Lower leg skin (tissue), 4 donors: Measurements from ENCODE around the gene MCTP2. TPM values are rescaled to one million over a fixed set of nuclear protein-coding genes. Genes with fewer than 3 reads are reported as not detected.

Experiments
- DNase-seq, 2 donors: peaks; one replicate each; pipeline ENCODE4 v3.0.0-alpha.2; 2019; ENCODE audit warnings: low spot score in 2 of 2
- H3K4me3 ChIP-seq: fragments of 200-600 bp; sonication (generic); 2 replicates; pipeline ENCODE4 v1.5.1; 2017; ENCODE audit warnings: mild to moderate bottlenecking, low read depth; ENCODE audit not compliant: poor library complexity, severe bottlenecking
- POLR2A ChIP-seq, 2 donors: fragments of 450-650 bp; IDR thresholded peaks; one replicate each; pipeline ENCODE4 v1.6.1; 2016 to 2017; ENCODE audit warnings: antibody characterized with exemption in 2 of 2, mild to moderate bottlenecking in 1 of 2, moderate library complexity in 1 of 2
- WGBS, 2 donors: methylation state at CpG; one replicate each; pipeline ENCODE4 v1.1.5; 2018; 5-methylcytosine and 5-hydroxymethylcytosine counted together
- intact Hi-C: fragments of 100-400 bp; cut with DNase I; formaldehyde crosslinking; loops from one replicate; pipeline ENCODE4 v1.15.0; 2023; ENCODE audit warnings: low total_unique reads
- total RNA-seq, 4 donors: library from RNA; depleted of rRNA; stranded (reverse); fragments of >200 nt; gene quantifications; one replicate each; pipeline ENCODE4 v1.1.0, GENCODE V29; 2016
- TF ChIP-seq, protein P1 (sequence below), 3 donors: fragments of 450-650 bp; IDR thresholded peaks; one replicate each; pipeline ENCODE4 v1.5.1; 2016; ENCODE audit warnings: antibody characterized with exemption in 3 of 3, mild to moderate bottlenecking in 3 of 3, moderate library complexity in 2 of 3

The MCTP2 gene
- total RNA-seq, 4 donors from 2014 or later, result 18.9 to 24.1 (median 20.4) TPM

DNA sequence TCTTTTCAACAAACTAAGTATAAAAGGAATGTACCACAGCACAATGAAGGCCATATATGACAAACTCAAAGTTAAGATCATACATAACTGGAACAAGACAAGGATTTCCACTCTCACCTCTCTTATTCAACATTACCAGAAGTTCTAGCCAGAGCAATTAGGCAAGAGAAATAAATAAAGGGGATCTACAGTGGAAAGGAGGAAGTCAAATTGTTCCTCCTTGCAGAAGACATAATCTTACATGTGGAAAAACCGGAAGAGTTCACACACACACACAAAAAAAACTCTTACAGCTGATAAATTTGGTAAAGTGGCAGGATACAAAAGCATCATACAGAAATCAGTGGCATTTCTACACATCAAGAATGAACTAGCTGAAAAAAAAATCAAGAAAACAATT is 277.9 kb downstream of the MCTP2 start:
- intact Hi-C loops, result no loop called here

DNA sequence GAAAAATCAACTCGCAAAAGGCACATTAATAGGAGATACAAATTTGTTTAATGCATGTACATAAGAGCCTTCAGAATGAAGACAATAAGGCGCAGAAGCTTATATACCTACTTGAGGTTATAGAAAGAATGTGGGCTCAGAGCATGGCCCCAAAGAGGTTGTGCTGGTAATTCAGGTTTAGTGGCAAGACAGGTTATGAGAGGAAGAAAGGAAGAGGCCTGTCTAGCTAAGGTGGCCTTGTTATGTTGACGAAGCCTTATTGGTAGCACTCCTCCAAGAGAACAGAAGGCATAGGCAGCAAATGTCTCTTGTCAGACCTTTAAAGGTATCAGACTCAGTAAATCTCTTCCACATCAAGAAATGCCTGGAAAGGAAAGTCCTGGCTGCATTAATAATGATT is 290.8 kb downstream of the MCTP2 start:
- no peak for TF ChIP-seq POLR2A (IDR thresholded peaks at IDR 0.05)
- TF ChIP-seq, protein P1, sequence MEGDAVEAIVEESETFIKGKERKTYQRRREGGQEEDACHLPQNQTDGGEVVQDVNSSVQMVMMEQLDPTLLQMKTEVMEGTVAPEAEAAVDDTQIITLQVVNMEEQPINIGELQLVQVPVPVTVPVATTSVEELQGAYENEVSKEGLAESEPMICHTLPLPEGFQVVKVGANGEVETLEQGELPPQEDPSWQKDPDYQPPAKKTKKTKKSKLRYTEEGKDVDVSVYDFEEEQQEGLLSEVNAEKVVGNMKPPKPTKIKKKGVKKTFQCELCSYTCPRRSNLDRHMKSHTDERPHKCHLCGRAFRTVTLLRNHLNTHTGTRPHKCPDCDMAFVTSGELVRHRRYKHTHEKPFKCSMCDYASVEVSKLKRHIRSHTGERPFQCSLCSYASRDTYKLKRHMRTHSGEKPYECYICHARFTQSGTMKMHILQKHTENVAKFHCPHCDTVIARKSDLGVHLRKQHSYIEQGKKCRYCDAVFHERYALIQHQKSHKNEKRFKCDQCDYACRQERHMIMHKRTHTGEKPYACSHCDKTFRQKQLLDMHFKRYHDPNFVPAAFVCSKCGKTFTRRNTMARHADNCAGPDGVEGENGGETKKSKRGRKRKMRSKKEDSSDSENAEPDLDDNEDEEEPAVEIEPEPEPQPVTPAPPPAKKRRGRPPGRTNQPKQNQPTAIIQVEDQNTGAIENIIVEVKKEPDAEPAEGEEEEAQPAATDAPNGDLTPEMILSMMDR (IDR thresholded peaks at IDR 0.05), result no peak
- H3K4me3 ChIP-seq, result no peak overlapping the region
- DNase-seq, result no peak
- WGBS, 2 donors, result 89% methylated on average over 3 of the region's 3 CpGs
- intact Hi-C loops, result no loop called here

More for the DNA sequence above, 277.9 kb downstream of the MCTP2 start:
- WGBS, 2 donors, result 63 to 79% methylated on average over 1 of the region's 1 CpG
- no peak for TF ChIP-seq POLR2A (IDR thresholded peaks at IDR 0.05)
- TF ChIP-seq, protein P1 (IDR thresholded peaks at IDR 0.05), result no peak
- no peak overlapping the region for H3K4me3 ChIP-seq
- DNase-seq, result no peak

DNA sequence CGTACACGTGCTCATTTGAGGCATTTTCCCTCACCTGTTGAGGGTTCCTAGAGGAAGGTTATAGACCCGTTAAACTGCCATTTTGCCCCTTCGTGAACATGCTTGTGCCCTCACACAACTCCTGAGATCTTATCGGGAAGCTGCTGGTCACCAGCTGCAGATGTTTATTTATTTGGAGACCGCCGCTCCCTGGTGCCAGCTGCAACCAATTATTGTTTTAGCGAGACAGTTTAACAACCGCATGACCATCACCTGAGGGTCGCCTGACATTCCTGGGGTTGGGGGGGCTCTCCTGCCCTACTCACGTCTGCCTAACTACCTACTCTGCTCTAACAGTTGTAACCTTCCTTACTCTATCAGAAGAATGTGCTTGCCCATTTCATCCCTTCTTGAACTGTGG is 292.5 kb downstream of the MCTP2 start:
- WGBS, 2 donors, result 57% methylated on average over 11 of the region's 11 CpGs

DNA sequence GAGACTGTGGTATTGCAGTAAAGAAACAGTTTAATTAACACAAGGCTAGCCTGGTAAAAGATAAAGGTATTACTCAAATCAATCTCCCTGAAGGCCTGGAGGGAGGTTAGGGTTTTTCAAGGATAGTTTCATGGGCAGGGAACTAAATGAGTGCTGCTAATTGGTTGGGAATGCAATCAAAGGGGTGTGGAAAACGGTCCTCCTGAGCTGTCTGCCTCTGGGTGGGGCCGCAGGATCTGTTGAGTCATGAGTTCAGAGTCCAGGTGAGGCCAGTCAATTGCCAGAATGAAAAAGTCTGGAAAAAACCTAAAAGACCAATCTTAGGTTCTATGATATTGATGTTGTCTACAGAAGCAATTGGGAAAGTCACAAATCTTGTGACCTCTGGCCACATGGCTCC is 293.2 kb downstream of the MCTP2 start:
- H3K4me3 ChIP-seq, result no peak overlapping the region
- intact Hi-C loops, result no loop called here
- no peak for DNase-seq
- no peak for TF ChIP-seq POLR2A (IDR thresholded peaks at IDR 0.05)
- TF ChIP-seq, protein P1 (IDR thresholded peaks at IDR 0.05), result no peak
- whole genome bisulfite sequencing, 2 donors, result 38 to 60% methylated on average over 2 of the region's 2 CpGs

More for the DNA sequence above, 292.5 kb downstream of the MCTP2 start:
- TF ChIP-seq, protein P1 (IDR thresholded peaks at IDR 0.05), result no peak
- no peak for TF ChIP-seq POLR2A (IDR thresholded peaks at IDR 0.05)
- no peak overlapping the region for H3K4me3 ChIP-seq
- DNase-seq, result no peak
- intact Hi-C loops, result no loop called here

DNA sequence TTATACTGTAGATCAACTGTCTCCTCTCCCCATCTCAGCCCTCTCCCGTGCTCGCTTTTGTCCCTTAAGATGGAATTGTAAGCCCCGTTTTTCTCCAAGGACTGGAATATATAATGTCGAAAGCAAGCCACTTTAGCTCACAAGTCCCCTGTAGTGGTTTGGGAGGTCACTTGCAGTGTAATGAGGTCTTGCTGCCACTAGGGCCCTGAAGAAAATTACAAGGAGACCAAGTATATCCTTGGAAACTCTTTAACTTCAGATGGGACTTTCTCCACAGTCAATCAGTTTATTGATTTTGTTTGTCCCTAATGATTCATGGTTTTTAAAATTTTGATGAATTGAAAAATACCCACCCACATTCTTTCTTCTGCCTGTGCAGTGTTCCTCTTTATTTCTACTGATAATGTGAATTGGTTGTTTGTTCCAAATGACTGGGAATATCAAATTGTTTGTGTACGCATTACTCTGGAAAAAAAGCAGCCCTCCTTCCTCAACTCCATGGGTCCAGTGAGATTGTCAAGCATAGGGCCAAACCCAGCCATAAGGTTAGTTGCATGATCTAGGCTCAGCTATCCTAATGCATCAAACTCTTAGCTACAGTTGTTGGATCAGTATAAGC is 294.8 kb downstream of the MCTP2 start:
- H3K4me3 ChIP-seq, result no peak overlapping the region
- no peak for DNase-seq
- intact Hi-C loops, result no loop called here
- TF ChIP-seq, protein P1 (IDR thresholded peaks at IDR 0.05), result no peak
- TF ChIP-seq POLR2A (IDR thresholded peaks at IDR 0.05), result no peak
- WGBS, 2 donors, result 76 to 80% methylated on average over 5 of the region's 5 CpGs

DNA sequence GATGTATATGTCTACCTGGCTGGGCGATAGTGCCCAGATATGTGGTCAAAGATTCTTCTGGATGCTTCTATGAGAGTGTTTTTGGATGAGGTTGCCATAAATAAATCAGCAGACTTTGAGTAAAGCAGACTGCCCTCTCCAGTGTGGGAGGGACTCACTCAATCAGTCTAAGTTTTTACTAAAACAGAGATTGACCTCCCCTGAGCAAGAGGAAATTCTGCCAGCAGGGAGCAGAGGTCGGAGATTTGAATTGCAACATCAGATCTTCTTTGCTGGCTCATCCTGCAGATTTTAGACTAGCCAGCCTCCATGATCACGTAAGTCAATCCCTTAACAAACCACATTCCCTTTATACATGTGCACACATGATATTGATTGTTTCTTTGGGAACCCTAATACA is 300.9 kb downstream of the MCTP2 start:
- no peak overlapping the region for H3K4me3 ChIP-seq
- DNase-seq, result no peak
- intact Hi-C loops, result no loop called here
- TF ChIP-seq, protein P1 (IDR thresholded peaks at IDR 0.05), result no peak
- no peak for TF ChIP-seq POLR2A (IDR thresholded peaks at IDR 0.05)
- 66 to 72% methylated on average over 3 of the region's 3 CpGs for WGBS, 2 donors
